ENCODE measurements around the gene RER1. TPM values are rescaled to one million over a fixed set of nuclear protein-coding genes. Genes with fewer than 3 reads are reported as not detected.

Gene RER1
- total RNA-seq, 1 experiment from 2014 or later = 110 TPM

DNA sequence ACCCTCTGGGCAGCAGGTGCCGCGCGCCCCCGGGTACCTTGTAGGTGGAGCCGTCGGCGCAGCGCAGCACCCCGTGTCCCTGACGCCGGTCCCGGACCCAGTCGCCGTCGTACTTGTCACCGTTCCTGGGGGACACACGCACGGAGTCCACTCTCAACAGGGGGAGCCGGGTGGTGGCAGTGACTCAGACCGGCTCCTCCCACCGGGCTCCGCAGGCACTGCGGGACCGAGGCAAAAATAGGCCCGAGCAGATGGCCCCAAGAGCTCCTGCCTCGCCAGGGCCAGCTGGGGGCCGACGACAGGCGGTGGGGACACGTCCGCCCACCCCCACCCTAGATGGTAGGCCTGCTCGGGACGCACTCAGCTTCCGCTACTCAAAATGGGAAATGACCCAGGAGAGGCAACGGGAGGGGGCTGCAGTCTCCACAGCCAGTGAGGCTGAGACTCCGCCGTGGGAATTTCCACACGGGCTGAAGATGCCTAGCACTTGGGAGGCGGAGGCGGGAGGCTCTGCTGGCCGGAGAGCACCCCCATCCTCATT lies 6.6 kb upstream of the RER1 start:
- H3K27me3 ChIP-seq (ENCODE audit: insufficient read depth, low read length) = no peaks in the 10 kb centered on the region
- Mint-ChIP-seq H3K36me3 (ENCODE audit: insufficient read depth in 1 of 3, low read depth in 3 of 3) (peaks cover 0 to 11% (median 0%) of the 10 kb centered on the region in 3 experiments; a peak in 2 of 7 replicates), H3K4me1 (peaks cover 4 to 5% of the 10 kb centered on the region in 2 experiments; a peak in 1 of 4 replicates), H3K27me3 (ENCODE audit: low read depth) (no peaks in the 10 kb centered on the region), H3K27ac (no peak overlapping the region), H3K4me3 (no peak overlapping the region), H3K9me3 (no peaks in the 10 kb centered on the region)
- no peak overlapping the region for H2BK15ac ChIP-seq (ENCODE audit: low read depth, low read length)
- no peak overlapping the region for H3K56ac ChIP-seq (ENCODE audit: insufficient read length, low read depth, low read length)
- no peak overlapping the region for H3K23ac ChIP-seq (ENCODE audit: insufficient read length, low read depth, low read length)
- no peak overlapping the region for H2AFZ ChIP-seq (ENCODE audit: low read length)
- no peak overlapping the region for H2BK20ac ChIP-seq (ENCODE audit: low read depth, low read length, poor library complexity, severe bottlenecking)
- no peaks in the 10 kb centered on the region for H3K9me3 ChIP-seq (ENCODE audit: control insufficient read depth, low read depth, low read length)
- no peak overlapping the region for H3T11ph ChIP-seq (ENCODE audit: low read length)
- H3K18ac ChIP-seq (ENCODE audit: insufficient read length, low read depth, low read length) = no peak overlapping the region
- no CpG with 5 or more reads among the region's 41 CpGs for WGBS (ENCODE audit: extremely low coverage, insufficient read length, low lambda C conversion rate)
- no peak overlapping the region for H2BK5ac ChIP-seq (ENCODE audit: insufficient read length, low read length)
- no peak overlapping the region for H3K4ac ChIP-seq (ENCODE audit: low read depth, low read length)
- no peak overlapping the region for H2AK5ac ChIP-seq (ENCODE audit: insufficient read length, low read length)
- H4K20me1 ChIP-seq (ENCODE audit: control insufficient read depth, insufficient read depth, insufficient read length) = no peaks in the 10 kb centered on the region
- TF ChIP-seq CTCF (conservative IDR thresholded peaks at IDR 0.05) = no peak
- H3K79me1 ChIP-seq (ENCODE audit: insufficient read depth, low read depth, low read length, poor library complexity, severe bottlenecking) = no peaks in the 10 kb centered on the region
- H3K9ac ChIP-seq (ENCODE audit: extremely low read depth, insufficient read length, low read length) = no peak overlapping the region
- H4K8ac ChIP-seq (replicated peaks; ENCODE audit: insufficient read length, low read depth, low read length) = no peak overlapping the region
- no peaks in the 10 kb centered on the region for H3K79me2 ChIP-seq (ENCODE audit: insufficient read depth, low read length)
- H3K14ac ChIP-seq (ENCODE audit: insufficient read depth, low read length) = no peak overlapping the region; the same call in 1 of the 2 replicates
- H3K23me2 ChIP-seq (ENCODE audit: insufficient read length, low read depth, low read length, poor library complexity, severe bottlenecking) = no peaks in the 10 kb centered on the region
- H2BK12ac ChIP-seq (ENCODE audit: insufficient read length, low read depth, low read length) = no peak overlapping the region
- DNase-seq = no peak
- no peaks in the 10 kb centered on the region for H3K4me1 ChIP-seq (ENCODE audit: insufficient read depth, low read length)
- no peak overlapping the region for H2BK120ac ChIP-seq (ENCODE audit: low read depth, low read length, poor library complexity, severe bottlenecking)
- H4K91ac ChIP-seq (ENCODE audit: insufficient read length, low read depth, low read length) = no peak overlapping the region
- no peak overlapping the region for H3K4me2 ChIP-seq (ENCODE audit: insufficient read depth, insufficient read length, low read length)
- no peak overlapping the region for H3K27ac ChIP-seq (ENCODE audit: insufficient read length, low read depth, low read length)
- no peak overlapping the region for H4K5ac ChIP-seq (ENCODE audit: insufficient read length, low read depth, low read length)
